C4-2B (cell line): ENCODE results near the gene ROPN1.

ENCODE experiments used
- ZFX ChIP-seq: fragments of 450-650 bp; IDR thresholded peaks from 2 replicates; pipeline ENCODE4 v1.6.1; 2017
- TF ChIP-seq, protein P1 (sequence below): fragments of 450-650 bp; conservative IDR thresholded peaks from 2 replicates; pipeline ENCODE4 v1.5.1; 2017; ENCODE audit warnings: mild to moderate bottlenecking

DNA sequence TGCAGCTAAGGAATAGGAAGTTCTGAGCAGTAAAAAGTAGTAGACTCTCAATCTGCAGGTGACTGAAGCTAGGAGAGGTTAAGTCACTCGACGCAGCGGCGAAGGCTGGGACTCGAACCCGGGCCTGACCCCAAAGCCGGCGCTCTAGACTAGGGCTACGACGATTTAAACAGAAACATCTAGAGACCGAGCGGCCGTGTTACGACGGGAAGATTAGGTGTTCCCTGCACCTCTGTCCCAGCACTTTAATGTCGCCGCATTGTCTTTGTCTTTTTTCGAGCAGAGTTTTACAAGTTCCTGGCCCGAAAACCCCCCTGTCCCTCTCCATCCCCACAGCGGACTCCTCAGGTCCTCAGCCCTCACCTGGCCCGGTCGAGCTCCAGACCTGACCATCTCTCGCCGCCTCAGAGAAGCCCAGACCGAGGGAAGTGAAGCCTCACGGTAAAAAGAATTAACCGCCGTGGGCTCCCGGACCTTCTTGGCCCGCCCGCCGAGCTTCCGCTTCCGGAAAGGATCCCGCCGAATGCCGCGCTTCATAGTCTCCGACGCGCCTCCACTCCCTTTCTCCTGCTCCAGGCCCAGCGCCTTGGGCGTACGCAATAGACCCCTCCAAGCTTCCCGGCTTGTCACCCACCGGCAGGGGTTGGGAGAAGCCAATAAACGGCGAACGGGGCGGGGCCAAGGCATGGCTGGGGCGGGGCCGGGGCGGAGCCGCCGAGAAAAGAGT lies 31.0 kb downstream of the ROPN1 start, which contains the start of gene CCDC14:
- TF ChIP-seq, protein P1, sequence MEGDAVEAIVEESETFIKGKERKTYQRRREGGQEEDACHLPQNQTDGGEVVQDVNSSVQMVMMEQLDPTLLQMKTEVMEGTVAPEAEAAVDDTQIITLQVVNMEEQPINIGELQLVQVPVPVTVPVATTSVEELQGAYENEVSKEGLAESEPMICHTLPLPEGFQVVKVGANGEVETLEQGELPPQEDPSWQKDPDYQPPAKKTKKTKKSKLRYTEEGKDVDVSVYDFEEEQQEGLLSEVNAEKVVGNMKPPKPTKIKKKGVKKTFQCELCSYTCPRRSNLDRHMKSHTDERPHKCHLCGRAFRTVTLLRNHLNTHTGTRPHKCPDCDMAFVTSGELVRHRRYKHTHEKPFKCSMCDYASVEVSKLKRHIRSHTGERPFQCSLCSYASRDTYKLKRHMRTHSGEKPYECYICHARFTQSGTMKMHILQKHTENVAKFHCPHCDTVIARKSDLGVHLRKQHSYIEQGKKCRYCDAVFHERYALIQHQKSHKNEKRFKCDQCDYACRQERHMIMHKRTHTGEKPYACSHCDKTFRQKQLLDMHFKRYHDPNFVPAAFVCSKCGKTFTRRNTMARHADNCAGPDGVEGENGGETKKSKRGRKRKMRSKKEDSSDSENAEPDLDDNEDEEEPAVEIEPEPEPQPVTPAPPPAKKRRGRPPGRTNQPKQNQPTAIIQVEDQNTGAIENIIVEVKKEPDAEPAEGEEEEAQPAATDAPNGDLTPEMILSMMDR, result no peak
- no peak for TF ChIP-seq ZFX
